ENCODE measurements around the gene SV2C.

SV2C gene

DNA sequence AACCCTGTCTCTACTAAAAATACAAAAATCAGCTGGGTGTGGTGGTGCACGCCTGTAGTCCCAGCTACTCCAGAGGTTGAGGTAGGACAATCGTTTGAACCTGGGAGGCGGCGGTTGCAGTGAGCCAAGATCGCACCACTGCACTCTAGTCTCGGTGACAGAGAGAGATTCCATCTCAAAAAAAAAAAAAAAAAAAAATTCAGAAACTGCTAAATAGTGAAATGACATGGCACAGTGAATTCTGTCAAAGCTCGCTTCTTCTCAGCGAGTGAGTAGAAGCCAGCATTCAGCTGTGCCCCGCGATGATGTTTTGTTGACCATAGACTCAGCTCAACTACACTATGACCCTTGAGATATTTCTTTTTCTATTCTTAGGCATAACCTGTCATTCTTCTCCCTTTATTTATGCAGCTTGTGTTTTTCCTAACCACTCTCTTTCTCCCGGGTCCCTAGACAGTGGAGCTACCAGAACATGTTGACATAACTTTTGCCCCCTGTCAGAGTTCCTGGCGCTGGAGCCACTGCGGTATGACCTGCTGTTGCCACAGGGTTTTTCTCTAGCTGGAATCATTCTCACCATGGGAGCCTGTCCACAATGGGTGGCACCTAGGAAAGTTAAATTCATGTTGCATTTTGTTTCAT is 306.5 kb downstream of the SV2C start:
- no peak for TF ChIP-seq ARNT (IDR thresholded peaks at IDR 0.05)
- no peak for TF ChIP-seq SUZ12 (IDR thresholded peaks at IDR 0.05)
- TF ChIP-seq NFRKB (IDR thresholded peaks at IDR 0.05): no peak
- no peak for TF ChIP-seq FOXA1 (IDR thresholded peaks at IDR 0.05)
- TF ChIP-seq, protein P1, sequence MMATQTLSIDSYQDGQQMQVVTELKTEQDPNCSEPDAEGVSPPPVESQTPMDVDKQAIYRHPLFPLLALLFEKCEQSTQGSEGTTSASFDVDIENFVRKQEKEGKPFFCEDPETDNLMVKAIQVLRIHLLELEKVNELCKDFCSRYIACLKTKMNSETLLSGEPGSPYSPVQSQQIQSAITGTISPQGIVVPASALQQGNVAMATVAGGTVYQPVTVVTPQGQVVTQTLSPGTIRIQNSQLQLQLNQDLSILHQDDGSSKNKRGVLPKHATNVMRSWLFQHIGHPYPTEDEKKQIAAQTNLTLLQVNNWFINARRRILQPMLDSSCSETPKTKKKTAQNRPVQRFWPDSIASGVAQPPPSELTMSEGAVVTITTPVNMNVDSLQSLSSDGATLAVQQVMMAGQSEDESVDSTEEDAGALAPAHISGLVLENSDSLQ (IDR thresholded peaks at IDR 0.05): no peak
- no peak for TF ChIP-seq HDGF (IDR thresholded peaks at IDR 0.05; ENCODE audit: borderline replicate concordance)
- TF ChIP-seq FOXM1 (IDR thresholded peaks at IDR 0.05; ENCODE audit: borderline replicate concordance): no peak
- TF ChIP-seq TARDBP (IDR thresholded peaks at IDR 0.05): no peak
- TF ChIP-seq L3MBTL2 (conservative IDR thresholded peaks at IDR 0.05): no peak
- no peak for TF ChIP-seq ELF4 (IDR thresholded peaks at IDR 0.05)
- TF ChIP-seq ZNF384 (IDR thresholded peaks at IDR 0.05): no peak
- TF ChIP-seq FOXK2 (IDR thresholded peaks at IDR 0.05): no peak
- TF ChIP-seq SP1 (IDR thresholded peaks at IDR 0.05): no peak
- TF ChIP-seq CTBP1 (IDR thresholded peaks at IDR 0.05; ENCODE audit: borderline replicate concordance): no peak
- TF ChIP-seq LEF1 (IDR thresholded peaks at IDR 0.05; ENCODE audit: borderline replicate concordance): no peak
- TF ChIP-seq BHLHE40 (IDR thresholded peaks at IDR 0.05; ENCODE audit: borderline replicate concordance): no peak
- DNase-seq (ENCODE audit: extremely low spot score): no peak
- POLR2A ChIA-PET: no interaction called here
- CTCF ChIA-PET: interaction anchor here (2.6 kb wide), 1 partner anchor 13 kb away, joined by 11 read pairs; the partner anchor contains the start of gene IQGAP2

DNA sequence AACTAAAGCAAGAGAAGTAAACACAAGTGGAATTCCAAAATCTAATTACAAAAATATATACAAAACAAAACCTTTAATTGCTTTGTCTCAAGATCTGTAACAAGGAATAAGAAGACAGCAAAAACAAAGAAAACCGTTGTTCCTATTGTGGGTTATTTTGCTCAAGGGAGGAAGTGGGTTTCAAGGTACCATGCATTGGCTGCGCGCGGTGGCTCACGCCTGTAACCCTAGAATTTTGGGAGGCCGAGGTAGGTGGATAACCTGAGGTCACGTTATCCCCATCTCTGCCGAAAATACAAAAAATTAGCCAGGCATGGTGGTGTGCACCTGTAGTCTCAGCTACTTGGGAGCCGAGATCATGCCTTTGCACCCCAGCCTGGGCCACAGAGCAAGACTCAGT is 307.8 kb downstream of the SV2C start:
- CTCF ChIA-PET: interaction anchor here (1.6 kb wide), 1 partner anchor 384 kb away, joined by 3 read pairs; no protein-coding TSS in a partner anchor
- no peak for DNase-seq (ENCODE audit: extremely low spot score)
- POLR2A ChIA-PET: no interaction called here
- TF ChIP-seq NFRKB (IDR thresholded peaks at IDR 0.05) (no peak), TARDBP (IDR thresholded peaks at IDR 0.05) (no peak), FOXM1 (IDR thresholded peaks at IDR 0.05; ENCODE audit: borderline replicate concordance) (no peak), LEF1 (IDR thresholded peaks at IDR 0.05; ENCODE audit: borderline replicate concordance) (no peak), ARNT (IDR thresholded peaks at IDR 0.05) (no peak), SP1 (IDR thresholded peaks at IDR 0.05) (no peak), FOXK2 (IDR thresholded peaks at IDR 0.05) (no peak), BHLHE40 (IDR thresholded peaks at IDR 0.05; ENCODE audit: borderline replicate concordance) (no peak), FOXA1 (IDR thresholded peaks at IDR 0.05) (no peak), CTBP1 (IDR thresholded peaks at IDR 0.05; ENCODE audit: borderline replicate concordance) (no peak), ELF4 (IDR thresholded peaks at IDR 0.05) (no peak)
- TF ChIP-seq, protein P1 (IDR thresholded peaks at IDR 0.05): no peak

DNA sequence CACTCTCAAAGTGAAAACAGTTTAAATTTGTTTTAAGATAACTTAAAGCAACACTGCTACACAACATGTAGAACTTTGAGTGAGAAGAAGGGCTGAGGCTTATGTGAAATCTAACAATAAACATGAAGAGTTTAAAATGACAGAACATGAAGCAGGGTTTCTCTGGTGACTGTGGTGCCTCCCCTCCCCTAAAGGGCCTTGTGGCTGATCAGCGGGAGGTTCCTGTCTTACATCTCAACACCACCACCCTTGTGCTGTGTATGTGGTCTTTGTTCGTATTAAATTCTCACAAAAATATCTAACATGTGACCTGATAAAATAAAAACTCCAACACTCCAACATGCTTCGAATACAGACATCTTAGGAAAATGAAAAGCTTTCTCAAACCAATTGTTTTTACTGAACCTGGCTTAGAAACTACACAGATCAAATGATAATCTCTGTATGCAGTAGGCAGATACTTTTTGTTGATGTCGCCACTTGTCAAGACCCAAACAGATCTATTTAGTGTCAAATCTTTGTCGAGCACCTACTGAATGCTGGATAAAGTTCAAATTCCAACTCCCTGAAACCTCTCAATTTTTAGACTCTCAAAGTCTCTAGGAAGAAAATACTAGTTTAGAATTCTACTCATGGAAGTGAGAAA is 310.0 kb downstream of the SV2C start:
- POLR2A ChIA-PET: interaction anchor here (1.6 to 1.7 kb wide), 2 partner anchors 9 to 10 kb away, joined by 4 to 6 read pairs; partner anchors contain the start of gene IQGAP2
- CTCF ChIA-PET: interaction anchor here (2.1 kb wide), 1 partner anchor 10 kb away, joined by 5 read pairs; no protein-coding TSS in a partner anchor
- DNase-seq (ENCODE audit: extremely low spot score): no peak
- no peak for TF ChIP-seq ARNT (IDR thresholded peaks at IDR 0.05)
- TF ChIP-seq SP1 (IDR thresholded peaks at IDR 0.05): no peak
- TF ChIP-seq FOXK2 (IDR thresholded peaks at IDR 0.05): no peak

DNA sequence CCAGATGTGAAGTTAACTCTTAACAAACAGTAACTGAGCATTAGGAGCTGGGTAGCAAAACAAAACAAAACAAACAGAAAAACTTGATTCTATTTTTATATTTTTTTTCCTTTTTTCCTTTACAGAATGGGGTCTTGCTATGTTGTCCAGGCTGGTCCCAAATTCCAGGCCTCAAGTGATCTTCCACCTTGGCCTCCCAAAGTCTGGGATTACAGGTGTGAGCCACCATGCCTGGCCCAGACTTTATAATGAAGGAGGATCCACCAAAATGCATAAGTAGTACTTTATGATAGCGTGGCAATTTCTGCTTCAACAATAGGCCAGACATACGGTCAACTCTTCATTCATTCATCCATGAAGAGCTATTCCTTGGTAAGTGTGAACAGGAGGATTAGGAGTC is 314.0 kb downstream of the SV2C start:
- POLR2A ChIA-PET: no interaction called here
- no peak for DNase-seq (ENCODE audit: extremely low spot score)
- CTCF ChIA-PET: no interaction called here
- no peak for TF ChIP-seq SP1 (IDR thresholded peaks at IDR 0.05)
- TF ChIP-seq BHLHE40 (IDR thresholded peaks at IDR 0.05; ENCODE audit: borderline replicate concordance): no peak
- no peak for TF ChIP-seq HDGF (IDR thresholded peaks at IDR 0.05; ENCODE audit: borderline replicate concordance)
- TF ChIP-seq FOXA1 (IDR thresholded peaks at IDR 0.05): no peak
- no peak for TF ChIP-seq FOXM1 (IDR thresholded peaks at IDR 0.05; ENCODE audit: borderline replicate concordance)
- no peak for TF ChIP-seq NFRKB (IDR thresholded peaks at IDR 0.05)
- no peak for TF ChIP-seq TARDBP (IDR thresholded peaks at IDR 0.05)
- no peak for TF ChIP-seq ELF4 (IDR thresholded peaks at IDR 0.05)
- no peak for TF ChIP-seq SUZ12 (IDR thresholded peaks at IDR 0.05)
- TF ChIP-seq FOXK2 (IDR thresholded peaks at IDR 0.05): no peak
- TF ChIP-seq CTBP1 (IDR thresholded peaks at IDR 0.05; ENCODE audit: borderline replicate concordance): no peak
- TF ChIP-seq, protein P1 (IDR thresholded peaks at IDR 0.05): no peak
- no peak for TF ChIP-seq L3MBTL2 (conservative IDR thresholded peaks at IDR 0.05)
- TF ChIP-seq LEF1 (IDR thresholded peaks at IDR 0.05; ENCODE audit: borderline replicate concordance): no peak
- TF ChIP-seq ZNF384 (IDR thresholded peaks at IDR 0.05): no peak
- no peak for TF ChIP-seq ARNT (IDR thresholded peaks at IDR 0.05)

DNA sequence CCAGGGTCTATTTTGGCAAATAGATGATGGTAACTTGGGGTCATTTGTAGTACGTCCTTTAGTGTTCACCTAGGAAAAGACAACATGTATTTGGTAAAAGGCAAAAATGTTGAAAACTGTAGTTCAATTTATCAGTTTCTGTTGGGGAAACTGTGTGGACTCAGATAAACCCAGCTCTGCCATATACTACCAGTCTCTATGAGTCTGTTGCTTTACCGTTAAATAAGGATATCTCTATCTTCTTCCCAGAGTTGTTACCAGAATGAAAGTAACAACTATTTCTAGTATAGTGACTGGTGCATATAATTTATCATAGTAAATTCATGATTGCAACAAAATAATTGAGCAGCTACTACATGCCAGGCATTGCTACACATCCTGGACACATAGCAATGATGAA is 316.1 kb downstream of the SV2C start:
- ChIA-PET POLR2A (no interaction called here), CTCF (no interaction called here)
- no peak for DNase-seq (ENCODE audit: extremely low spot score)
- TF ChIP-seq SUZ12 (IDR thresholded peaks at IDR 0.05) (no peak), L3MBTL2 (conservative IDR thresholded peaks at IDR 0.05) (no peak), FOXA1 (IDR thresholded peaks at IDR 0.05) (no peak), ARNT (IDR thresholded peaks at IDR 0.05) (no peak), SP1 (IDR thresholded peaks at IDR 0.05) (no peak), LEF1 (IDR thresholded peaks at IDR 0.05; ENCODE audit: borderline replicate concordance) (no peak), BHLHE40 (IDR thresholded peaks at IDR 0.05; ENCODE audit: borderline replicate concordance) (no peak), CTBP1 (IDR thresholded peaks at IDR 0.05; ENCODE audit: borderline replicate concordance) (no peak), TARDBP (IDR thresholded peaks at IDR 0.05) (no peak), HDGF (IDR thresholded peaks at IDR 0.05; ENCODE audit: borderline replicate concordance) (no peak), FOXK2 (IDR thresholded peaks at IDR 0.05) (no peak), ZNF384 (IDR thresholded peaks at IDR 0.05) (no peak)

Measured in HEK293T (cell line).